ENCODE results near the gene ERFL. TPM values are rescaled to one million over a fixed set of nuclear protein-coding genes. Genes with fewer than 3 reads are reported as not detected.

The ERFL gene
- total and polyA plus RNA-seq, 2 of the 8 experiments (the other 6 are each of a cell fraction or from before 2014, with no cell fraction given) = 0.12 TPM; not detected in 1

DNA sequence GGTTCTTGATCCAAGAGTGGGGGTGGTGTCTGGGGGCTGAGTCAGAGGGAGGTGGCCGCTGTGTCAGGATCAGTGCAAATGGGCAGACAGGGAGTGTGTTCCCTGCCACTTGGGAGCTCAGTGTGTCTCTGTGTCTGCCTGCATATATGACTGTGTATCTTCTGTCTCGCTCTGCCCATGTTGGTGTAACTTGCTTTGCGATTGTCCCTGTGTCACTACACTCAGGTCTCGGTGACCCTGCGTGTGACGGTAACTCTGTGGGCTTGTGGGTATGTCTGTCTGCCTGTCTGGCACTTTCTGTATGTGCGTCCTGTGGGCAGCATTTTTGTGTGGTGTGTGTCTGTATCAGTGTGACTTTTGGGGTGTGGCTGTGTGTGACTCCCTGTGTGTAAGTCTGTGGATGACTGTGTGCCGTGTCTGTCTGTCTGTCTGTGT lies 8.2 kb upstream of the ERFL start:
- H2BK5ac ChIP-seq (ENCODE audit: low read depth, low read length) = no peak overlapping the region
- no peaks in the 10 kb centered on the region for H3K79me1 ChIP-seq (ENCODE audit: low read depth, low read length)
- H4K20me1 ChIP-seq (replicated peaks in 1 of 2; ENCODE audit: control insufficient read depth in 1 of 2, insufficient read depth in 2 of 2, low read length in 2 of 2) = peaks cover 0 to 21% of the 10 kb centered on the region in 2 experiments
- peak overlapping the region; percentile 72 for H2BK120ac ChIP-seq (replicated peaks; ENCODE audit: low read depth, low read length)
- peaks cover 0 to 12% (median 7%) of the 10 kb centered on the region in 4 experiments; a peak in 6 of 7 replicates for H3K4me1 ChIP-seq (replicated peaks in 1 of 4; ENCODE audit: control insufficient read depth in 3 of 4, insufficient read depth in 4 of 4, low read length in 3 of 4)
- no peak overlapping the region for H3K27ac ChIP-seq (ENCODE audit: low read depth, low read length)
- no peak overlapping the region for H3K14ac ChIP-seq (ENCODE audit: insufficient read length)
- H3K56ac ChIP-seq (replicated peaks; ENCODE audit: insufficient read length, low read depth, low read length) = no peak overlapping the region
- H3K18ac ChIP-seq (ENCODE audit: extremely low read depth, low read length) = no peak overlapping the region
- DNase-seq (ENCODE audit: low read depth in 1 of 2, low spot score in 2 of 2) (no peak), FAIRE-seq (no peak)
- H3K27me3 ChIP-seq (replicated peaks in 1 of 4; ENCODE audit: control insufficient read depth in 3 of 4, extremely low read depth in 1 of 4, insufficient read depth in 3 of 4, low read length in 3 of 4) = peaks cover 35 to 79% (median 72%) of the 10 kb centered on the region in 4 experiments
- no peak overlapping the region for H3K4me2 ChIP-seq (ENCODE audit: insufficient read depth in 1 of 2, low read depth in 2 of 2, low read length in 2 of 2)
- no peak overlapping the region for H3K23ac ChIP-seq (ENCODE audit: insufficient read length)
- no peak overlapping the region for H4K8ac ChIP-seq (ENCODE audit: extremely low read depth, insufficient read depth, low read length)
- 89% methylated on average over 8 of the region's 8 CpGs; no CpG with 5 or more reads in 1 of the 2 experiments for WGBS, 2 experiments (ENCODE audit: extremely low coverage in 1 of 2, insufficient coverage in 1 of 2, insufficient read length in 1 of 2, insufficient replicate concordance in 2 of 2, low coverage in 1 of 2, low lambda C conversion rate in 2 of 2, missing lambda C conversion rate in 1 of 2)
- H4K91ac ChIP-seq (replicated peaks; ENCODE audit: insufficient read length, low read length) = peak overlapping the region; percentile 74
- peak overlapping the region; percentile 92; the same call in 1 of the 2 replicates for H2BK15ac ChIP-seq (ENCODE audit: low read length)
- no peak overlapping the region for H2AFZ ChIP-seq (ENCODE audit: low read length)
- ChIA-PET POLR2A (ENCODE audit: partially characterized antibody) (interaction anchor here (1.0 to 2.5 kb wide), 5 partner anchors 9 to 76 kb away, joined by 5 to 20 read pairs (median 11); partner anchors contain the start of gene RPS19), CTCF (ENCODE audit: partially characterized antibody) (interaction anchor here (0.6 to 2.3 kb wide), 13 partner anchors 9 to 622 kb away, joined by 3 to 16 read pairs (median 5); partner anchors contain the start of gene RABAC1)
- H4K5ac ChIP-seq (ENCODE audit: insufficient read length, low read depth, low read length) = no peak overlapping the region
- no peak overlapping the region for H3K4ac ChIP-seq (replicated peaks; ENCODE audit: insufficient read length, low read depth, low read length)
- H3K23me2 ChIP-seq (ENCODE audit: low read depth, low read length) = peaks cover 11% of the 10 kb centered on the region; the same call in 1 of the 2 replicates
- no peaks in the 10 kb centered on the region for H3K9me3 ChIP-seq (ENCODE audit: insufficient read depth in 2 of 2, low read depth in 1 of 2, low read length in 1 of 2)
- no peak overlapping the region for H2BK20ac ChIP-seq (ENCODE audit: low read length)
- no peaks in the 10 kb centered on the region; a peak in 1 of 8 replicates for H3K36me3 ChIP-seq (ENCODE audit: control insufficient read depth in 2 of 4, insufficient read depth in 4 of 4, low read length in 3 of 4)
- no peak overlapping the region for H3K4me3 ChIP-seq (ENCODE audit: extremely low read depth in 1 of 4, insufficient read depth in 2 of 4, low read depth in 3 of 4, low read length in 4 of 4)
- H3K79me2 ChIP-seq (ENCODE audit: control insufficient read depth in 1 of 2, insufficient read depth in 2 of 2, low read length in 2 of 2) = no peaks in the 10 kb centered on the region
- peak overlapping the region; percentile 90 for H2AK5ac ChIP-seq (ENCODE audit: low read depth, low read length)
- no peak overlapping the region for H3K9ac ChIP-seq (replicated peaks in 1 of 4; ENCODE audit: extremely low read depth in 1 of 4, low read depth in 3 of 4, low read length in 3 of 4)
- peak overlapping the region; percentile 80; the same call in 1 of the 2 replicates for H2BK12ac ChIP-seq (ENCODE audit: low read depth, low read length)
- TF ChIP-seq USF2 (IDR thresholded peaks at IDR 0.05; ENCODE audit: low read length) (no peak), SIX5 (IDR thresholded peaks at IDR 0.05; ENCODE audit: low read depth, low read length) (no peak), GTF2F1 (IDR thresholded peaks at IDR 0.05; ENCODE audit: borderline replicate concordance, low read depth, low read length) (no peak), BRCA1 (IDR thresholded peaks at IDR 0.05; ENCODE audit: low read depth, low read length) (no peak), TBP (IDR thresholded peaks at IDR 0.05; ENCODE audit: low read depth, low read length) (no peak), ZNF274 (IDR thresholded peaks at IDR 0.05; ENCODE audit: borderline replicate concordance, extremely low read depth, low read length) (no peak), RXRA (IDR thresholded peaks at IDR 0.05; ENCODE audit: insufficient read depth, low read depth, low read length) (no peak), BACH1 (IDR thresholded peaks at IDR 0.05; ENCODE audit: low read length) (no peak), POLR2AphosphoS5 (IDR thresholded peaks at IDR 0.05; ENCODE audit: low read depth, low read length) (no peak), CREB1 (IDR thresholded peaks at IDR 0.05) (no peak), CTBP2 (IDR thresholded peaks at IDR 0.05; ENCODE audit: borderline replicate concordance, insufficient read depth, insufficient read length, low read length) (no peak), PHF8 (conservative IDR thresholded peaks at IDR 0.05; ENCODE audit: low read depth, low read length) (no peak), CHD1 (IDR thresholded peaks at IDR 0.05; ENCODE audit: low read depth, low read length) (no peak)

All from H1 (cell line).